ENCODE data around the gene DAD1.

The DAD1 gene

GRCh38 chr14:22533739-22534359, 55.2 kb downstream of the DAD1 start:
- DNase-seq (ENCODE audit: extremely low read depth, low read depth), result no peak
- TF ChIP-seq CTCF (IDR thresholded peaks at IDR 0.05; ENCODE audit: low read depth, low read length), result no peak

GRCh38 chr14:22533057-22533704, 55.8 kb downstream of the DAD1 start:
- no peak for DNase-seq (ENCODE audit: extremely low read depth, low read depth)
- TF ChIP-seq CTCF (IDR thresholded peaks at IDR 0.05; ENCODE audit: low read depth, low read length), result no peak

GRCh38 chr14:22532345-22533056, 56.5 kb downstream of the DAD1 start:
- no peak for TF ChIP-seq CTCF (IDR thresholded peaks at IDR 0.05; ENCODE audit: low read depth, low read length)
- DNase-seq (ENCODE audit: extremely low read depth, low read depth), result no peak

- no peak for DNase-seq (ENCODE audit: extremely low read depth, low read depth)
- no peak for TF ChIP-seq CTCF (IDR thresholded peaks at IDR 0.05; ENCODE audit: low read depth, low read length)
These were observed 57.3 kb downstream of the DAD1 start for GRCh38 chr14:22531451-22532344.

- no peak for DNase-seq (ENCODE audit: extremely low read depth, low read depth)
- TF ChIP-seq CTCF (IDR thresholded peaks at IDR 0.05; ENCODE audit: low read depth, low read length), result no peak
These were observed 58.9 kb downstream of the DAD1 start for GRCh38 chr14:22530127-22530526.

- no peak for TF ChIP-seq CTCF (IDR thresholded peaks at IDR 0.05; ENCODE audit: low read depth, low read length)
- DNase-seq (ENCODE audit: extremely low read depth, low read depth), result no peak
These were observed 62.3 kb downstream of the DAD1 start for GRCh38 chr14:22526744-22527143.
